ENCODE results near the gene PERM1.

The PERM1 gene

GRCh38 chr1:965526-966134, 16.3 kb downstream of the PERM1 start:
- TF ChIP-seq GATA2 (IDR thresholded peaks at IDR 0.05; ENCODE audit: low read depth, low read length) (no peak), GATA3 (IDR thresholded peaks at IDR 0.05; ENCODE audit: low read depth, low read length) (no peak)

- no peak for TF ChIP-seq GATA3 (IDR thresholded peaks at IDR 0.05; ENCODE audit: low read depth, low read length)
- TF ChIP-seq GATA2 (IDR thresholded peaks at IDR 0.05; ENCODE audit: low read depth, low read length) = no peak
Measured at GRCh38 chr1:964691-965525, 17.0 kb downstream of the PERM1 start.

GRCh38 chr1:963746-964525, 18.0 kb downstream of the PERM1 start:
- TF ChIP-seq GATA3 (IDR thresholded peaks at IDR 0.05; ENCODE audit: low read depth, low read length) (no peak), GATA2 (IDR thresholded peaks at IDR 0.05; ENCODE audit: low read depth, low read length) (no peak)

GRCh38 chr1:963301-963651, 18.6 kb downstream of the PERM1 start:
- TF ChIP-seq GATA2 (IDR thresholded peaks at IDR 0.05; ENCODE audit: low read depth, low read length) (no peak), GATA3 (IDR thresholded peaks at IDR 0.05; ENCODE audit: low read depth, low read length) (no peak)

- no peak for TF ChIP-seq GATA3 (IDR thresholded peaks at IDR 0.05; ENCODE audit: low read depth, low read length)
- TF ChIP-seq GATA2 (IDR thresholded peaks at IDR 0.05; ENCODE audit: low read depth, low read length) = no peak
Measured at GRCh38 chr1:962381-963300, 19.3 kb downstream of the PERM1 start.

- TF ChIP-seq GATA2 (IDR thresholded peaks at IDR 0.05; ENCODE audit: low read depth, low read length) = no peak
- no peak for TF ChIP-seq GATA3 (IDR thresholded peaks at IDR 0.05; ENCODE audit: low read depth, low read length)
Measured at GRCh38 chr1:961132-961669, 20.7 kb downstream of the PERM1 start.

- TF ChIP-seq GATA3 (IDR thresholded peaks at IDR 0.05; ENCODE audit: low read depth, low read length) (no peak), GATA2 (IDR thresholded peaks at IDR 0.05; ENCODE audit: low read depth, low read length) (no peak)
Measured at GRCh38 chr1:960363-961131, 21.3 kb downstream of the PERM1 start, which contains the start of gene KLHL17. Gene KLHL17 (plus strand): TSS chr1:960584. CDS start chr1:960694, 110 bp downstream.

GRCh38 chr1:959731-960362, 22.0 kb downstream of the PERM1 start:
- no peak for TF ChIP-seq GATA3 (IDR thresholded peaks at IDR 0.05; ENCODE audit: low read depth, low read length)
- TF ChIP-seq GATA2 (IDR thresholded peaks at IDR 0.05; ENCODE audit: low read depth, low read length) = no peak

- TF ChIP-seq GATA3 (IDR thresholded peaks at IDR 0.05; ENCODE audit: low read depth, low read length) (no peak), GATA2 (IDR thresholded peaks at IDR 0.05; ENCODE audit: low read depth, low read length) (no peak)
Measured at GRCh38 chr1:958823-959730, 22.8 kb downstream of the PERM1 start, which contains the start of gene NOC2L. Gene NOC2L (minus strand): TSS chr1:959256. CDS start chr1:959240, 16 bp downstream.

GRCh38 chr1:956636-957035, 25.3 kb downstream of the PERM1 start:
- TF ChIP-seq GATA2 (IDR thresholded peaks at IDR 0.05; ENCODE audit: low read depth, low read length) (no peak), GATA3 (IDR thresholded peaks at IDR 0.05; ENCODE audit: low read depth, low read length) (no peak)

GRCh38 chr1:955474-955873, 26.4 kb downstream of the PERM1 start:
- TF ChIP-seq GATA3 (IDR thresholded peaks at IDR 0.05; ENCODE audit: low read depth, low read length) (no peak), GATA2 (IDR thresholded peaks at IDR 0.05; ENCODE audit: low read depth, low read length) (no peak)

Data from SH-SY5Y (cell line).